Smooth muscle cell (in vitro differentiated cells): Measurements from ENCODE around the gene PPIF. TPM values are rescaled to one million over a fixed set of nuclear protein-coding genes. Genes with fewer than 3 reads are reported as not detected.
A peak's percentile ranks its signal among the peaks of the same experiment; 100 is the strongest.

Source experiments
- DNase-seq: peaks from one replicate; lab custom pipeline; 2025; ENCODE audit not compliant: unreplicated experiment; lab: John Stamatoyannopoulos, UW
- H2AFZ ChIP-seq: fragments of 200-600 bp; sonication (generic); 2 replicates; pipeline ENCODE4 v1.6.0; 2016; ENCODE audit warnings: antibody characterized with exemption, low read depth, mild to moderate bottlenecking
- H3F3A ChIP-seq: fragments of 200-600 bp; sonication (generic); 2 replicates; pipeline ENCODE4 v1.6.0; 2017; ENCODE audit warnings: antibody characterized with exemption, low read depth
- H3K27ac ChIP-seq: fragments of 200-600 bp; sonication (generic); 2 replicates; pipeline ENCODE4 v1.5.1; 2016; ENCODE audit warnings: low read depth, mild to moderate bottlenecking
- H3K27me3 ChIP-seq: fragments of 200-600 bp; sonication (generic); 2 replicates; pipeline ENCODE4 v1.6.1; 2016; ENCODE audit warnings: low read depth, mild to moderate bottlenecking
- H3K36me3 ChIP-seq: fragments of 200-600 bp; sonication (generic); 2 replicates; pipeline ENCODE4 v1.5.1; 2016; ENCODE audit warnings: low read depth
- H3K4me1 ChIP-seq: fragments of 200-600 bp; sonication (generic); 2 replicates; pipeline ENCODE4 v1.5.1; 2016; ENCODE audit warnings: low read depth
- H3K4me2 ChIP-seq: fragments of 200-600 bp; sonication (generic); 2 replicates; pipeline ENCODE4 v1.6.0; 2016; ENCODE audit warnings: mild to moderate bottlenecking
- H3K4me3 ChIP-seq: fragments of 200-600 bp; sonication (generic); 2 replicates; pipeline ENCODE4 v1.5.1; 2016; ENCODE audit warnings: mild to moderate bottlenecking
- H3K79me2 ChIP-seq: fragments of 200-600 bp; sonication (generic); 2 replicates; pipeline ENCODE4 v1.6.0; 2016; ENCODE audit warnings: low read depth, mild to moderate bottlenecking
- H3K9ac ChIP-seq: fragments of 200-600 bp; sonication (generic); 2 replicates; pipeline ENCODE4 v1.6.0; 2016; ENCODE audit warnings: low read depth
- H3K9me3 ChIP-seq: fragments of 200-600 bp; sonication (generic); replicated peaks from 2 replicates; pipeline ENCODE4 v1.5.1; 2016; ENCODE audit warnings: low read depth
- H4K20me1 ChIP-seq: fragments of 200-600 bp; sonication (generic); 2 replicates; pipeline ENCODE4 v1.6.0; 2016; ENCODE audit warnings: low read depth
- CTCF ChIP-seq: fragments of 200-600 bp; sonication (generic); IDR thresholded peaks from 2 replicates; pipeline ENCODE4 v1.5.1; 2017; ENCODE audit warnings: borderline replicate concordance, mild to moderate bottlenecking, antibody characterized with exemption; ENCODE audit not compliant: insufficient read depth, poor library complexity, severe bottlenecking
- WGBS: methylation state at CpG from one replicate; pipeline ENCODE4 v1.1.7; 2016; ENCODE audit warnings: low lambda C conversion rate; 5-methylcytosine and 5-hydroxymethylcytosine counted together
- polyA plus RNA-seq: library from polyadenylated mRNA; unstranded; fragments of >200 nt; fragmentation: Nextera tagmentation; extraction: Ambion mirVana; gene quantifications from 2 replicates; pipeline ENCODE4 v1.2.1, GENCODE V29; 2016
- total RNA-seq: library from RNA; depleted of rRNA; stranded (reverse); fragments of >200 nt; gene quantifications from 2 replicates; pipeline ENCODE4 v1.2.3, GENCODE V29; 2014

The PPIF gene
- total and polyA plus RNA-seq, 2 experiments from 2014 or later: 24.3 to 29.7 TPM

GRCh38 chr10:79372871-79373270 is 25.6 kb downstream of the PPIF start:
- H3K27me3 ChIP-seq: no peaks in the 10 kb centered on the region
- H3K9ac ChIP-seq: no peak overlapping the region
- H3F3A ChIP-seq: no peaks in the 10 kb centered on the region
- WGBS: 74% methylated on average over 4 of the region's 4 CpGs
- H3K4me1 ChIP-seq: no peaks in the 10 kb centered on the region
- no peaks in the 10 kb centered on the region for H3K36me3 ChIP-seq
- H3K4me3 ChIP-seq: no peak overlapping the region
- H3K4me2 ChIP-seq: no peak overlapping the region
- no peaks in the 10 kb centered on the region for H3K79me2 ChIP-seq
- TF ChIP-seq CTCF: no peak
- H2AFZ ChIP-seq: no peak overlapping the region
- H3K27ac ChIP-seq: no peak overlapping the region
- H3K9me3 ChIP-seq: no peaks in the 10 kb centered on the region
- no peaks in the 10 kb centered on the region for H4K20me1 ChIP-seq
- no peak for DNase-seq

GRCh38 chr10:79374312-79375191 is 27.3 kb downstream of the PPIF start:
- WGBS: 3% methylated on average over 7 of the region's 7 CpGs
- no peaks in the 10 kb centered on the region for H4K20me1 ChIP-seq
- no peaks in the 10 kb centered on the region for H3K79me2 ChIP-seq
- no peaks in the 10 kb centered on the region for H3F3A ChIP-seq
- no peaks in the 10 kb centered on the region for H3K4me1 ChIP-seq
- no peak overlapping the region for H3K4me3 ChIP-seq
- no peak overlapping the region for H3K27ac ChIP-seq
- no peaks in the 10 kb centered on the region for H3K36me3 ChIP-seq
- no peak overlapping the region for H3K4me2 ChIP-seq
- H2AFZ ChIP-seq: no peak overlapping the region
- TF ChIP-seq CTCF: peak; percentile 95
- no peaks in the 10 kb centered on the region for H3K9me3 ChIP-seq
- no peaks in the 10 kb centered on the region for H3K27me3 ChIP-seq
- peak; percentile 50 for DNase-seq
- H3K9ac ChIP-seq: no peak overlapping the region

- Histone ChIP-seq H3K27ac (no peak overlapping the region), H3K4me1 (no peaks in the 10 kb centered on the region), H3K36me3 (no peaks in the 10 kb centered on the region), H3F3A (peaks cover 2% of the 10 kb centered on the region), H3K79me2 (no peaks in the 10 kb centered on the region), H4K20me1 (no peaks in the 10 kb centered on the region), H3K9me3 (no peaks in the 10 kb centered on the region), H3K4me2 (no peak overlapping the region), H3K4me3 (no peak overlapping the region), H2AFZ (no peak overlapping the region), H3K9ac (no peak overlapping the region), H3K27me3 (no peaks in the 10 kb centered on the region)
- WGBS: 77% methylated on average over 6 of the region's 6 CpGs
- no peak for TF ChIP-seq CTCF
- no peak for DNase-seq
Observed at GRCh38 chr10:79375321-79376077, 28.2 kb downstream of the PPIF start.
